HG03460 (cell line): ENCODE measurements around the gene CPA5.

Experiments used
- ATAC-seq: cut with Tn5 transposase; IDR thresholded peaks from one replicate; pipeline ENCODE4 v1.9.1; 2021; ENCODE audit not compliant: unreplicated experiment

CPA5 gene

DNA sequence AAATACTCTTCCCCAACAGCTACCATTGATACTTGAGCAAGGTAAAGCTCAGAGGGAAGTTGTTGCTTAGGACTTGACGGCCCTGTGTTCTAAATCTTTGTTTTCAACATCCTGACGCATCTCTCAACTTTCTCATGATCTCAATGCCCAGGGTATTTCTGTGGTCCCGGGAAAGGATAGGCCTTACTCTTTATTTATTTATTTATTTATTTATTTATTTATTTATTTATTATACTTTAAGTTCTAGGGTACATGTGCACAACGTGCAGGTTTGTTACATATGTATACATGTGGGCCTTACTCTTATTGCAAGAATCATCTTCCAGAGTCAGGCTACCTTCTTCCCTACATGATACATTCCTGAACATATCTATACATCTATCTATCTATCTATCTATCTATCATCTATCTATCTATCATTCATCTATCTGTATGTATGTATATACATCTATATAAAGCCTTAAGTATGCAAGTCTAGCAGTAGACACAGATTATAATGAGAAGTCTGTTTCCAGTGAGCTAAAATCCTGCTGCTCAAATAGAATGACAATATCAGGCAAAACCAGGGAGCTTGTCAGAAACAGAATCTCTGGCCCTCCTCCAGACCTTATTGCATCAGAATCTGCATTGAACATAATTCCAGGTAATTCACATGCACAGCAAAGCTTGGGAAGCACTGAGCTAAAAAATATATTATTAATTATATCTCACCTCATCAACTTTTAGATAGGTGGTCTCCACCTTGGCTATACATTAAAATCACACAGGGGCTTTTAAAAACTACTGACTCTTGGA, 12.2 kb upstream of the CPA5 start:
- no peak for ATAC-seq

DNA sequence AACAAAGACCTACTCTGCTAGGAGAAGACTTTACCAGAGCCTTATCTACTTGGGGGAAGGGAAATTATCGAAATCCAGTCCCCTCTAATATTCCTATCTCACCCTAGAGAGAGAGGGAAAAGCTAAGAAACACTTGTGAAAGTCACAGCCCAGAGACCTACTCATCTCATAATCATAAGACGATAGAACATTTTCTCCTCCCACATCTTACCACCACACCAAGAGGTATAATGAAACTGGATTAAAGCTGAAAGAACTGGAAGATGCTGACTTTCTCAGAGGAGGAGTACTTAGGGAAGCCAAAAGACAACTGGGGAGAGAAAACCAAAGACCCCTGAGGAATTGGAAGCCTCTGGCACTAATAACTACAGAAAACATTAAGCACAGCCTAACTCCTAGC, 10.8 kb upstream of the CPA5 start:
- ATAC-seq, result no peak

GRCh38 chr7:130334274-130334673, 10.3 kb upstream of the CPA5 start:
- no peak for ATAC-seq

GRCh38 chr7:130337410-130337971, 7.1 kb upstream of the CPA5 start:
- ATAC-seq, result no peak

DNA sequence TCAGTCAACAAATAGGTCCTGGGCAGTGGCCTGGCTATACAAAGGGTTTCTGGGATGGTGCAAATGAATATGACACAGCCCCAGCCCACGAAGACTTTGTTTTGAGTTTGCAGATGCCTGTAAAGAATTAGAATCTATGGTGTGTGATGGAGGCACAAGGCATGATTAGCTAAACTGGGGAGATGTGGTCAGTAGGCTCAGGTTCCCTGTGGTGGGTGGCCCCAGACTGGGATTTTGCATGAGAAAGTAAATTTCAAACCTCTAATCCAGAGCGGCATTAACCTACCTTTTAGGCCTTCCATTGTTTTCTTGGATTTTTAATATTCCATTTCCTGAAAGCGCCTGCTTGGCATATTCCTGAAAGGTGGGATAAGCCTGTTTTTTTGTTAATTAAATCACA, 6.4 kb upstream of the CPA5 start:
- no peak for ATAC-seq

GRCh38 chr7:130341882-130342281, 2.7 kb upstream of the CPA5 start:
- ATAC-seq, result no peak

- no peak for ATAC-seq
Measured at GRCh38 chr7:130342701-130343380, 1.8 kb upstream of the CPA5 start.

DNA sequence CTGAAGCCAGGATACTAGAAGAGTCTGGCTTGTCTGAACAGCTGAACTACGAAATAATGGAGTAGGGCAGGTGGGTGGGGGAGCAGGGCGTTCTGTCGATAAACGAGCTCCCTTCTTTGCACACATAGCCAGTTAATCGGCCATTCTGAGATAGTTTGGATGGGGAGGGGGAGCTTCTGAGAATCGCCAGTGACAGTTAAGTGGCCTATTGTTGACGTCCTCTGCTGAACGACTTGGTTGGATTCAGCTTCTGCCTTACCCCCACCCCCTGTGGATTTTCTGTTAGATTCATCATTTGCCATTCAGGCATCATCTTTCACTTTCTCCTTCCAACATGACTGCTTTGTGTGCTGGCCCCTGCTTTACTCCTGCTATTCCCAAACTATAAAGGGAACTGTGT, 520 bp downstream of the CPA5 start:
- no peak for ATAC-seq

- no peak for ATAC-seq
Measured at GRCh38 chr7:130345725-130346124, 1.1 kb downstream of the CPA5 start.

DNA sequence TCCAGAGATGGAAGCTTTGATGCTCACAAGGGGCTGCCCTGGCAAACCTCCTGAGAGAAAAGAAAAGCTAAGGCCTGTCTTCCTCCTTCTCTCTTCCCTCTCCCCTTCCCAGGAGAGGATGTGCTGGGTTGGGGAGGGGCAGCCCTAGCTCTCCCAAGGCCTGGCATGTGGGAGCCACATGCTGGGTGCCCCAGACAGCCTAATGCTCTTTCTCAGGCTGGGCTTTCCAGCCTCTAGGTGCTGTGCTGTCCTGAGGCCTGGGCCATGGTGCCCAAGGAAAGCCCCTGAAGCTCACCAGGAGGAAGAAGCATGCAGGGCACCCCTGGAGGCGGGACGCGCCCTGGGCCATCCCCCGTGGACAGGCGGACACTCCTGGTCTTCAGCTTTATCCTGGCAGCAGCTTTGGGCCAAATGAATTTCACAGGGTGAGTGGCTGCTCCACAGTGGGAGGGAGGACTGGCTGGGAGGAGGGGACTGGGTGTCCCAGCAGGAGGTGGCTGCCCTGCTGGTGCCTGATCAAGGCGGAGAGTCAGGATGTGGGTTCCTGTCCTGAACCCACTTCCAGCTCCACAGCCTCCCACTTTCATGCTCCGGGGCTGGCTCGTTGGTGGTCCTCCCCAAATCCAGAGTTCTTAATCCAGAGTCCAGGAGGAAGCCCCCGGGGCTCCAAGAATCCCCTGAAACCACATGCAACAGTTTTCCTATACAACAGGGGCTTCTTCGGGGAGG, 1.7 kb downstream of the CPA5 start:
- ATAC-seq, result no peak

GRCh38 chr7:130346941-130347340, 2.3 kb downstream of the CPA5 start:
- no peak for ATAC-seq

DNA sequence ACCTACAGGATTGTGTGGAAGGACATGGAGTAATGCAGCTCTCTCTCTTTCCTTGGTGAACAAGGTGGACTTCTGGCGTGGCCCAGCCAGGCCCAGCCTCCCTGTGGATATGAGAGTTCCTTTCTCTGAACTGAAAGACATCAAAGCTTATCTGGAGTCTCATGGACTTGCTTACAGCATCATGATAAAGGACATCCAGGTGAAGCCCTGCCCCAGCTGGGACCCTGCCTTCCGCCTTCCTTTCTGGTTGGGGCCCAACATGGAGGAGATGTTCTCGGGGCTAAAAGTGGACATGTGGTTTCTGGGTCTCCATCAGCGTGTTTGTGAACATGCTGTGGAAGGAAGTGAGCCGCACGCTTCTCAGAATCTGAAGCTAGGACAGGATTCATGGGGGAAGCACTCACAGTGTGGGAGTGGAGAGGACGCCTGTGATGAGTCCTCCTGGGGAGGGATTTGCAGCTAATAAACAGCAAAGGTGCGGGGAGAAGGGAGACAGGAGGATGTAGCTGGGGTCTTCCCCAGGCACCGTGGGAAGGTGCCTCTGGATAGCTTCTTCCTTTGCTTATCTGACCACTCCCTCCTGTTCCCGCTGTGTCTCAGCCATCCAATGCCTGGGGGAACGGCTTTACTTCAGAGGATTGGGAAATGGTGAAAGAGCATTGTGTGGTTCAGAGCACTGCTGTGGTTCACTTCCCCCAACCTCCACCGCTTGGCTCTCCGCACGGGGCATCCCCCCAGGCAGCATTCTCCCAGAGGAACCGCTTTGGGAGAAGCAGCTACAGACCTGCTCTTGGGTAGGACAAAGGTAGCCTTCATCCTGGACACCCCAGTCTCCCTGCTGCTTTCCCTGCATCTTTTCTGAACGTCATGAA, 5.5 kb downstream of the CPA5 start:
- ATAC-seq, result no peak

DNA sequence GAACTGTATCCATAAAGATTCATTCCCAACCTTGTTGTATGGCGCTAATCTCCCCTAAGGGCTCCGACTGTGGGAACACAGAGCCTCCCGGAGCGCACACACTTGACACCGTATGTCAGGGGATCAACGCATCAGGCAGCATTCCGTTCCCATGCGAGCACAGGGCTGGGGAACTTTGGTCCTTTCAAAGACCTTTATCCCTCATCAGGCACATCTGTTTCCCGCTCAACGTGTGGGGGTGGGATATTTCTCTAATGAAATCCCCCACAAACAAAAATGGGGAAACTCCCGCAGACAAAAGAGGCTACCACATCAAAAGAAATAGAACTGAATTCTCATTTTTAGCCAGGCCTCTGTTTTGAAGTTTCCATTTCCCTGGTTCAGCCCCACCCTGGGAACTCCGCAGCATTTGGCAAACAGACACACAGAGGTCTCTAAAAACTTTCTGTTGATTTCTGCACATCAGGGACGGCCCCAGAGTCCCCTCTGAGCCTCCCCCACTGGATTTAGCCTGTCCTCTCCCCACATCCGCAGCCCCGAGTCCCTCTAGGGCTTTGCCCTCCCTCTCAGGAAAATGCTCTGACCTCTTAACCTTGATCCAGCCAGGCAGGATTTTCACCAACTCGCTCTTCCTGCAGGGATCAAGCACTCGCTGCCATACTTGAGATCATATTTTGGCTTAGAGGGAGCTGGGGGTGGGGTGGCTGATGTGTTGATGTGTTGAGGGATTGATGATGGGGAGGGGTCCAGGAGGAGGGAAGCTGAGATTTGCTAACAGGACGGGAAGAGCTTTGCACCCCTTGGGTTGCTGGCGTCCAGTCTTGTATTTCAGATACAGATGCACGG, 6.6 kb downstream of the CPA5 start:
- ATAC-seq, result no peak

DNA sequence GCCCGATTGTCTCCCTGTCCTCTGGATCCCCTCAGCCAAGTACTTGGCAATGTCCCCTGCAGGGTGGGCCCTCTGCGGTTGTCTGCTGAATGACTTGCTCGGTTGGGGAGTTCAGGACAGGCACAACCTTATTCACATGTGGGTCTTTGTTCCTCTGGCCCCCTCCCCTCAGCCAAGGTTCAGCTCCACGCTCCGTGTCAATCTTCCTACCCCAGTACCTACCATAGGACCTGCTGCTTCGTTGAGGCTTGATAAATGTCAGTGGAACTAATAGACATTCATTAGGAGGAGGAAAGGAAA, 7.1 kb downstream of the CPA5 start:
- ATAC-seq, result no peak

- no peak for ATAC-seq
Measured at GRCh38 chr7:130352194-130353074, 7.8 kb downstream of the CPA5 start.

GRCh38 chr7:130353196-130353595, 8.6 kb downstream of the CPA5 start:
- no peak for ATAC-seq

DNA sequence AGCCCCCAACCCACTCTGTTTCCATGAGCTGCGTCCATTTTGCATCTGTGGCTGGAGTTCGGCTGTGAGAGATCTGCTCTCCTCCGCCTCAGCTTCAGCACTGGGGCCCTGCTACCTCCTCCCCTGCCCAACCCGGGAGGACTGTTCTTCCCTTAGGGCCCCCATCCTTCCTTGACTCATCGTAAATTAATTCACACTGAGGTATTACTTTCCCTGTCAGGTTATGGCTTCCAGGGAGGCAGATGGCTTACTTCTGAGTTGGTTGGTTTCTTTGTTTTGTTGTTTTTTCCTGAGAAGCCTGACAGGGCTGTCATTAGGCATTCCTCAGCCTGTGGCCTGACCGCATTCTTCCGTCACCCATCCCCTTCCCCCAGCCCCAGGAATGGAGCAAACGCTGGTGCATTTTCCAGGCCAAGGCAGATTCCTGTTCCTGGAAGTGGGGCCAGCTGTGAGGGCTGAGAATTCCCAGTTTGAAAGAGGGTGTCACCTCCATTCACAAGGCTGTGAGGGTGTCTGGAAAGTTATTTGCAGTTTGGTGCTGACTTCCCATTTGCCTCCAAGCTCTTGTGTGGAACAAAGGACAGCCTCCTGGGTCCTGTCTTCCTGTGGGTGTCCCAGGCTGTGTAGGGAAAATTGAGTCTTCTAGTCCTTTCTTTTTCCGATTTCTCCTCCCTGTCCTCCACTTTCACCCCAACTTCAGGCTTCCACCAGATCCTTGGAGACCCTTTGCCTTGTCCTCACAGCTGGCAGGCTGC, 11.7 kb downstream of the CPA5 start:
- no peak for ATAC-seq

DNA sequence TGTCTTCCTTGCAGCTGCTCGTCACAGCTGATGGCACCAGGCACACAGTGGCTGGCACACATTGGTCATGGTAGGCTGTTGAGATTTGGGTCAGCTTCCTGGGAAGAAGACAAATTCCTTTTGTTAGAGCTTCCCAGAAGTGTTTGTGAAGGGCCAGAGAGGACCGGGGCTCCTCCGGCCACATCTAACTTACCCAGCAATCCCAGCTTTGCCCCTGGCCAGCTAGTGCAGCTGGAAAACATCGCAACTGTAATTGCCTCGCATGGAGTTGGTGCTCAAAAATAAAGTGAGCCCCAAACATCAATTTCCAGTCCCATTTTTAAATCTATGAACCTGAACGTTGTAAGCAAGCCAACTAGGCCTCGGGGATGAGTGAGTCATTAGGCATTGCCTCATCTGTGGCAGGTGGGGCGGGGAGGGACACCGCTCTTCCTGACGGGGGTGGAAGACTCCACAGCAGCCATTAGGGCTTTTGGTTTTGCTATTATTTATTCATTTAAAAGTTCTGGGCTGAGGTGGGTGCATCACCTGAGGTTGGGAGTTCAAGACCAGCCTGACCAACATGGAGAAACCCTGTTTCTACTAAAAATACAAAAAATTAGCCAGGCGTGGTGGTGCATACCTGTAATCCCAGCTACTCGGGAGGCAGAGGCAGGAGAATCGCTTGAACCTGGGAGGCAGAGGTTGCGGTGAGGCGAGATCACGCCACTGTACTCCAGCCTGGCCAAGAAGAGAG, 12.4 kb downstream of the CPA5 start:
- no peak for ATAC-seq
